ENCODE measurements around the gene FOXP3. TPM values are rescaled to one million over a fixed set of nuclear protein-coding genes. Genes with fewer than 3 reads are reported as not detected.

The FOXP3 gene
- total RNA-seq, 1 experiment from 2014 or later = 0.15 TPM

GRCh38 chrX:49258749-49259124 is 5.8 kb downstream of the FOXP3 start:
- CTCF ChIA-PET = no interaction called here
- RAD21 ChIA-PET (ENCODE audit: low non-redundant PET in 1 of 2, low total read pairs in 2 of 2, uncharacterized antibody in 2 of 2, unreplicated experiment in 2 of 2) = no interaction called here
- no peak for DNase-seq (ENCODE audit: low read depth, low spot score)
- Histone ChIP-seq H2AFZ (ENCODE audit: low read depth, low read length, poor library complexity, severe bottlenecking) (no peak overlapping the region), H4K20me1 (ENCODE audit: insufficient read depth) (no peaks in the 10 kb centered on the region), H3K4me1 (ENCODE audit: control insufficient read depth in 1 of 2, insufficient read depth in 2 of 2, low read length in 2 of 2) (no peaks in the 10 kb centered on the region), H3K4me2 (ENCODE audit: low read length) (no peak overlapping the region), H3K9ac (ENCODE audit: low read length) (no peak overlapping the region), H3K27ac (ENCODE audit: low read depth, low read length) (no peak overlapping the region), H3K36me3 (ENCODE audit: control insufficient read depth in 1 of 2, insufficient read depth in 2 of 2, low read length in 2 of 2) (no peaks in the 10 kb centered on the region), H3K9me3 (ENCODE audit: control insufficient read depth in 1 of 2, insufficient read depth in 1 of 2, low read depth in 1 of 2, low read length in 2 of 2) (no peaks in the 10 kb centered on the region), H3K4me3 (replicated peaks in 1 of 2; ENCODE audit: low read depth in 1 of 2, low read length in 2 of 2) (no peak overlapping the region), H3K27me3 (ENCODE audit: insufficient read depth, low read length) (no peaks in the 10 kb centered on the region), H3K79me2 (ENCODE audit: insufficient read depth, low read length) (no peaks in the 10 kb centered on the region), H3K9me2 (ENCODE audit: insufficient read depth) (no peaks in the 10 kb centered on the region)
- BruUV-seq (replicated peaks) = no TSS peak
- ATAC-seq = no peak
- POLR2A ChIA-PET = no interaction called here
- TF ChIP-seq JUND (IDR thresholded peaks at IDR 0.05) = no peak
- TF ChIP-seq RAD21 (IDR thresholded peaks at IDR 0.05; ENCODE audit: low read depth) = no peak
- TF ChIP-seq, protein P1, sequence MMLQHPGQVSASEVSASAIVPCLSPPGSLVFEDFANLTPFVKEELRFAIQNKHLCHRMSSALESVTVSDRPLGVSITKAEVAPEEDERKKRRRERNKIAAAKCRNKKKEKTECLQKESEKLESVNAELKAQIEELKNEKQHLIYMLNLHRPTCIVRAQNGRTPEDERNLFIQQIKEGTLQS (IDR thresholded peaks at IDR 0.05) = no peak
- TF ChIP-seq TCF7L2 (IDR thresholded peaks at IDR 0.05; ENCODE audit: borderline replicate concordance, extremely low read depth, insufficient read depth, insufficient read length) = no peak
- no peak for TF ChIP-seq CBX3 (IDR thresholded peaks at IDR 0.05; ENCODE audit: low read depth)
- TF ChIP-seq POLR2AphosphoS5 (IDR thresholded peaks at IDR 0.05; ENCODE audit: low read depth, low read length) = no peak
- no peak for TF ChIP-seq REST (IDR thresholded peaks at IDR 0.05; ENCODE audit: low read depth)
- no peak for TF ChIP-seq FOSL1 (IDR thresholded peaks at IDR 0.05; ENCODE audit: low read depth)
- TF ChIP-seq MAX (IDR thresholded peaks at IDR 0.05) = no peak
- intact Hi-C loops (cut with micrococcal nuclease) = no loop called here

Data from HCT116 (cell line).